Neural cell (in vitro differentiated cells): ENCODE measurements around the gene DMC1. TPM values are rescaled to one million over a fixed set of nuclear protein-coding genes. Genes with fewer than 3 reads are reported as not detected.

Source experiments
- H2AFZ ChIP-seq: fragments of 200-600, 300-800 bp; sonication (generic), shearing (Covaris generic); 2 replicates; pipeline ENCODE4 v1.6.0; 2014; ENCODE audit warnings: low read depth, mild to moderate bottlenecking, antibody characterized with exemption, low read length, moderate library complexity
- H3F3A ChIP-seq: fragments of 200-600 bp; shearing (Covaris generic); 2 replicates; pipeline ENCODE4 v1.6.1; 2016; ENCODE audit warnings: mild to moderate bottlenecking, moderate library complexity, mixed read lengths, antibody characterized with exemption, low read length; ENCODE audit not compliant: insufficient read depth, poor library complexity, severe bottlenecking
- H3K27ac ChIP-seq: fragments of 200-600, 300-800 bp; sonication (generic), shearing (Covaris generic); 2 replicates; pipeline ENCODE4 v1.5.1; 2014; ENCODE audit warnings: mild to moderate bottlenecking, low read length, moderate library complexity
- H3K27me3 ChIP-seq: fragments of 300-800, 200-600 bp; sonication (generic), shearing (Covaris generic); 2 replicates; pipeline ENCODE4 v1.6.0; 2014; ENCODE audit warnings: mild to moderate bottlenecking, low read depth, low read length, moderate library complexity; ENCODE audit not compliant: insufficient read depth
- H3K36me3 ChIP-seq: fragments of 300-800, 200-600 bp; sonication (generic), shearing (Covaris generic); 2 replicates; pipeline ENCODE4 v1.5.1; 2014; ENCODE audit warnings: mild to moderate bottlenecking, antibody characterized with exemption, low read length, moderate library complexity; ENCODE audit not compliant: insufficient read depth
- H3K4me2 ChIP-seq: fragments of 300-800, 200-600 bp; sonication (generic), shearing (Covaris generic); 2 replicates; pipeline ENCODE4 v1.6.0; 2014; ENCODE audit warnings: mild to moderate bottlenecking, low read length
- H3K4me3 ChIP-seq: fragments of 300-800, 200-600 bp; sonication (generic), shearing (Covaris generic); 2 replicates; pipeline ENCODE4 v1.5.1; 2014; ENCODE audit warnings: mild to moderate bottlenecking, low read length, moderate library complexity
- H3K79me2 ChIP-seq: fragments of 200-600 bp; shearing (Covaris generic); replicated peaks from 2 replicates; pipeline ENCODE4 v1.6.0; 2014; ENCODE audit warnings: mild to moderate bottlenecking, low read length, moderate library complexity; ENCODE audit not compliant: insufficient read depth
- H3K9ac ChIP-seq: fragments of 300-800, 200-600 bp; sonication (generic), shearing (Covaris generic); 2 replicates; pipeline ENCODE4 v1.6.1; 2016; ENCODE audit warnings: mild to moderate bottlenecking, low read length, mixed read lengths
- H3K9me2 ChIP-seq: fragments of 200-600 bp; shearing (Covaris generic); 2 replicates; pipeline ENCODE4 v1.6.1; 2016; ENCODE audit warnings: mild to moderate bottlenecking, low read length, mixed read lengths; ENCODE audit not compliant: insufficient read depth
- H3K9me3 ChIP-seq: fragments of 200-600, 300-800 bp; sonication (generic), shearing (Covaris generic); 2 replicates; pipeline ENCODE4 v1.6.1; 2016; ENCODE audit warnings: mild to moderate bottlenecking, mixed run types, low read length, moderate library complexity, mixed read lengths
- H4K20me1 ChIP-seq: fragments of 200-600 bp; shearing (Covaris generic); 2 replicates; pipeline ENCODE4 v1.6.1; 2016; ENCODE audit warnings: mild to moderate bottlenecking, mixed run types; ENCODE audit not compliant: insufficient read depth
- CTCF ChIP-seq: fragments of 450-650 bp; IDR thresholded peaks from 2 replicates; pipeline ENCODE4 v1.5.1; 2014; ENCODE audit warnings: antibody characterized with exemption, mild to moderate bottlenecking, moderate library complexity; ENCODE audit not compliant: poor library complexity, severe bottlenecking
- EP300 ChIP-seq: fragments of 450-650 bp; conservative IDR thresholded peaks from 2 replicates; pipeline ENCODE4 v1.6.1; 2014; ENCODE audit warnings: antibody characterized with exemption, mild to moderate bottlenecking, moderate library complexity; ENCODE audit not compliant: poor library complexity, severe bottlenecking
- EZH2 ChIP-seq: fragments of 200-600, 300-800 bp; shearing (Covaris generic), sonication (generic); IDR thresholded peaks from 2 replicates; pipeline ENCODE4 v1.6.1; 2014; ENCODE audit warnings: antibody characterized with exemption, low read length, borderline replicate concordance, mild to moderate bottlenecking; ENCODE audit not compliant: insufficient read depth, poor library complexity, severe bottlenecking
- MXI1 ChIP-seq: fragments of 450-650 bp; conservative IDR thresholded peaks from 2 replicates; pipeline ENCODE4 v1.6.1; 2014; ENCODE audit warnings: antibody characterized with exemption, mild to moderate bottlenecking; ENCODE audit not compliant: poor library complexity, severe bottlenecking
- POLR2AphosphoS5 ChIP-seq: IDR thresholded peaks from 2 replicates; pipeline ENCODE4 v1.6.1; 2012
- RAD21 ChIP-seq: fragments of 450-650 bp; conservative IDR thresholded peaks from 2 replicates; pipeline ENCODE4 v1.6.1; 2014; ENCODE audit warnings: antibody characterized with exemption, mild to moderate bottlenecking, moderate library complexity
- SMC3 ChIP-seq: fragments of 450-650 bp; conservative IDR thresholded peaks from 2 replicates; pipeline ENCODE4 v1.6.1; 2014; ENCODE audit warnings: antibody characterized with exemption, mild to moderate bottlenecking, moderate library complexity; ENCODE audit not compliant: poor library complexity
- TAF1 ChIP-seq: IDR thresholded peaks from 2 replicates; pipeline ENCODE4 v1.6.1; 2012; ENCODE audit warnings: low read depth
- polyA minus RNA-seq: library from RNA; depleted of rRNA, polyadenylated mRNA; stranded (reverse); fragments of >200 nt; gene quantifications from 2 replicates; pipeline ENCODE4 v1.2.3, GENCODE V29; 2014
- polyA plus RNA-seq: library from polyadenylated mRNA; depleted of rRNA; stranded (reverse); fragments of >200 nt; gene quantifications from 2 replicates; pipeline ENCODE4 v1.2.3, GENCODE V29; 2014
- TF ChIP-seq, protein P1 (sequence below): IDR thresholded peaks from 2 replicates; pipeline ENCODE4 v1.6.1; 2012; ENCODE audit warnings: borderline replicate concordance

Gene DMC1
- polyA plus RNA-seq (0.14 TPM in 1 of 2 replicates, not detected in the other), polyA minus RNA-seq (2.9 TPM in 1 of 2 replicates, not detected in the other)

DNA sequence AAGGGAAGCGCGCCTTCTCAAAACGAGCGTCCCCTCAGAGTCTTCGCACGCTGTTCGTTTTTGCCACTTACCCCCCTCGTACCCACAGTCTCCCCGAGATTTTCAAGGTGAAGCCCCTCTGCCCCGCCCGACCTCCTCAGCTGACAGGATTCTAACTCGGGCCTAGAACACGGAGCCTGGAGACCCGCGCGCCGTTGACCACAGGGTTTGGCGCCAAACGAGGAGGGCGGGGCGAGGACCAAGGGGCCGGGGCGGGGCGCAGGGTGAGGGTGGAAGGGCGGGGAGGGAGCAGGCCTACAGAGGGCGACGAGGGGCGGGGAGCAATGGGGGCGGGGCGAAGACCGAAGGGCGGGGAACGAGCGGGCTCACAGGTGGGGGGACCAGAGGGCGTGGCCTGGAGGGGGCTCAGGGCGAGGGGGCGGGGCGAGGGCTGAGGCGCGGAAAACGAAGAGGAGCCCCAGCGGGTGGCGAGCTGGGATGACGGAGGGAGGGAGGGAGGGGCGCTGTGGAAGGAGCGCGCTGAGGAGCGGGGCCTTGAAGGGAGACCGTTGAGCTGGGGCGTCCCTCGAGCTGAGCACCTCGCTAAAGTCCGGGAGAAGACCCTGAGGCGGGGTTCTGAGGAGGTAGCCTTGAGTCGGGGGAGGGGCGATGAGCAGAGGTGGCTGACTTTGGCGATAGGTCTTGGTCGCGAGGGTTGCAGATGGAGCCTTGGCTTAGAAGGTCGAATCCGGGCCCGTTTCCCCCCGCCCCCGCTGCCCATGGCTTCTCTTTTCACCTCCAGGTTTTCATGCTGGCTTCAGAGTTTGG, at the start of gene DMC1:
DMC1 (minus strand) TSS at position 212 of the 807 bp plus-strand sequence. CDS start 1,927 bp downstream, outside the sequence.
- H3K9me2 ChIP-seq, result no peaks in the 10 kb centered on the region
- no peaks in the 10 kb centered on the region for H3K36me3 ChIP-seq
- no peak for TF ChIP-seq TAF1
- TF ChIP-seq, protein P1, sequence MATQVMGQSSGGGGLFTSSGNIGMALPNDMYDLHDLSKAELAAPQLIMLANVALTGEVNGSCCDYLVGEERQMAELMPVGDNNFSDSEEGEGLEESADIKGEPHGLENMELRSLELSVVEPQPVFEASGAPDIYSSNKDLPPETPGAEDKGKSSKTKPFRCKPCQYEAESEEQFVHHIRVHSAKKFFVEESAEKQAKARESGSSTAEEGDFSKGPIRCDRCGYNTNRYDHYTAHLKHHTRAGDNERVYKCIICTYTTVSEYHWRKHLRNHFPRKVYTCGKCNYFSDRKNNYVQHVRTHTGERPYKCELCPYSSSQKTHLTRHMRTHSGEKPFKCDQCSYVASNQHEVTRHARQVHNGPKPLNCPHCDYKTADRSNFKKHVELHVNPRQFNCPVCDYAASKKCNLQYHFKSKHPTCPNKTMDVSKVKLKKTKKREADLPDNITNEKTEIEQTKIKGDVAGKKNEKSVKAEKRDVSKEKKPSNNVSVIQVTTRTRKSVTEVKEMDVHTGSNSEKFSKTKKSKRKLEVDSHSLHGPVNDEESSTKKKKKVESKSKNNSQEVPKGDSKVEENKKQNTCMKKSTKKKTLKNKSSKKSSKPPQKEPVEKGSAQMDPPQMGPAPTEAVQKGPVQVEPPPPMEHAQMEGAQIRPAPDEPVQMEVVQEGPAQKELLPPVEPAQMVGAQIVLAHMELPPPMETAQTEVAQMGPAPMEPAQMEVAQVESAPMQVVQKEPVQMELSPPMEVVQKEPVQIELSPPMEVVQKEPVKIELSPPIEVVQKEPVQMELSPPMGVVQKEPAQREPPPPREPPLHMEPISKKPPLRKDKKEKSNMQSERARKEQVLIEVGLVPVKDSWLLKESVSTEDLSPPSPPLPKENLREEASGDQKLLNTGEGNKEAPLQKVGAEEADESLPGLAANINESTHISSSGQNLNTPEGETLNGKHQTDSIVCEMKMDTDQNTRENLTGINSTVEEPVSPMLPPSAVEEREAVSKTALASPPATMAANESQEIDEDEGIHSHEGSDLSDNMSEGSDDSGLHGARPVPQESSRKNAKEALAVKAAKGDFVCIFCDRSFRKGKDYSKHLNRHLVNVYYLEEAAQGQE, result no peak
- TF ChIP-seq MXI1, result no peak
- TF ChIP-seq RAD21, result no peak
- TF ChIP-seq EP300, result no peak
- TF ChIP-seq SMC3, result no peak
- H3K4me2 ChIP-seq, result peak within 1 kb of the TSS; percentile 5
- H3F3A ChIP-seq, result no peaks in the 10 kb centered on the region
- no peaks in the 10 kb centered on the region for H4K20me1 ChIP-seq
- peak within 1 kb of the TSS; percentile 64 for H3K4me3 ChIP-seq
- H3K27ac ChIP-seq, result no peak within 1 kb of the TSS
- no peaks in the 10 kb centered on the region for H3K9me3 ChIP-seq
- H3K79me2 ChIP-seq, result no peaks in the 10 kb centered on the region
- peak within 1 kb of the TSS; percentile 43 for H3K9ac ChIP-seq
- H3K27me3 ChIP-seq, result no peaks in the 10 kb centered on the region
- H2AFZ ChIP-seq, result no peak within 1 kb of the TSS

GRCh38 chr22:38618682-38619081, 48.7 kb upstream of the DMC1 start:
- no peaks in the 10 kb centered on the region for H3K36me3 ChIP-seq
- no peak overlapping the region for H3K4me3 ChIP-seq
- no peak overlapping the region for H3K9ac ChIP-seq
- no peak overlapping the region for H3K27ac ChIP-seq
- no peaks in the 10 kb centered on the region for H3K9me3 ChIP-seq
- H3K4me2 ChIP-seq, result no peak overlapping the region
- no peaks in the 10 kb centered on the region for H3K27me3 ChIP-seq
- TF ChIP-seq EP300 (no peak), CTCF (no peak), POLR2AphosphoS5 (no peak), RAD21 (no peak), TAF1 (no peak), MXI1 (no peak), SMC3 (no peak), EZH2 (no peak)
- TF ChIP-seq, protein P1, result no peak
- H3F3A ChIP-seq, result no peaks in the 10 kb centered on the region
- H3K79me2 ChIP-seq, result no peaks in the 10 kb centered on the region
- no peaks in the 10 kb centered on the region for H3K9me2 ChIP-seq
- H4K20me1 ChIP-seq, result no peaks in the 10 kb centered on the region
- H2AFZ ChIP-seq, result no peak overlapping the region
